OCI-LY3 (cell line): Measurements from ENCODE around the gene PGM2.

Experiments used
- H2AFZ ChIP-seq: fragments of 200-600, 300-600 bp; shearing (Covaris generic); 2 replicates; pipeline ENCODE4 v1.6.0; 2014; ENCODE audit warnings: antibody characterized with exemption, low read depth, low read length
- H3K27ac ChIP-seq: fragments of 200-600, 300-600 bp; sonication (generic); 2 replicates; pipeline ENCODE4 v1.5.1; 2014; ENCODE audit warnings: mild to moderate bottlenecking, low read length, moderate library complexity, mixed read lengths
- H3K27me3 ChIP-seq: fragments of 200-600, 300-600 bp; sonication (generic); 2 replicates; pipeline ENCODE4 v1.6.1; 2014; ENCODE audit warnings: low read depth, low read length, mixed read lengths
- H3K36me3 ChIP-seq: fragments of 200-600, 300-600 bp; sonication (generic); replicated peaks from 2 replicates; pipeline ENCODE3; 2014; ENCODE audit warnings: low read depth, low read length, mixed read lengths
- H3K4me1 ChIP-seq: fragments of 300-600, 200-600 bp; sonication (generic); 2 replicates; pipeline ENCODE4 v1.6.1; 2014; ENCODE audit warnings: low read length, mixed read lengths
- H3K4me2 ChIP-seq: fragments of 200-600, 300-600 bp; sonication (generic); 2 replicates; pipeline ENCODE4 v1.6.1; 2014; ENCODE audit warnings: low read length, mixed read lengths
- H3K4me3 ChIP-seq: fragments of 300-600, 200-600 bp; sonication (generic); 2 replicates; pipeline ENCODE4 v1.5.1; 2014; ENCODE audit warnings: antibody characterized with exemption, mild to moderate bottlenecking, low read length, moderate library complexity
- H3K79me2 ChIP-seq: fragments of 300-600, 200-600 bp; shearing (Covaris generic); 2 replicates; pipeline ENCODE4 v1.6.1; 2014; ENCODE audit warnings: mild to moderate bottlenecking, low read length, mixed read lengths
- H3K9ac ChIP-seq: fragments of 300-600, 200-600 bp; shearing (Covaris generic); 2 replicates; pipeline ENCODE4 v1.6.0; 2014; ENCODE audit warnings: mild to moderate bottlenecking, low read length, moderate library complexity
- H3K9me3 ChIP-seq: fragments of 200-600, 300-600 bp; shearing (Covaris generic); 2 replicates; pipeline ENCODE4 v1.6.1; 2014; ENCODE audit warnings: low read length, mixed read lengths; ENCODE audit not compliant: insufficient read depth
- H4K20me1 ChIP-seq: fragments of 200-600, 300-600 bp; sonication (generic); 2 replicates; pipeline ENCODE4 v1.6.1; 2016; ENCODE audit warnings: low read length, mixed read lengths; ENCODE audit not compliant: insufficient read depth
- CTCF ChIP-seq: fragments of 200-600, 300-600 bp; sonication (generic); IDR thresholded peaks from 2 replicates; pipeline ENCODE4 v1.5.1; 2014; ENCODE audit warnings: antibody characterized with exemption, low read length, low read depth
- EZH2phosphoT487 ChIP-seq: fragments of 200-600 bp; shearing (Covaris generic); IDR thresholded peaks from 2 replicates; pipeline ENCODE4 v1.6.1; 2018; ENCODE audit warnings: antibody characterized with exemption, mixed run types, low read depth

The PGM2 gene

DNA sequence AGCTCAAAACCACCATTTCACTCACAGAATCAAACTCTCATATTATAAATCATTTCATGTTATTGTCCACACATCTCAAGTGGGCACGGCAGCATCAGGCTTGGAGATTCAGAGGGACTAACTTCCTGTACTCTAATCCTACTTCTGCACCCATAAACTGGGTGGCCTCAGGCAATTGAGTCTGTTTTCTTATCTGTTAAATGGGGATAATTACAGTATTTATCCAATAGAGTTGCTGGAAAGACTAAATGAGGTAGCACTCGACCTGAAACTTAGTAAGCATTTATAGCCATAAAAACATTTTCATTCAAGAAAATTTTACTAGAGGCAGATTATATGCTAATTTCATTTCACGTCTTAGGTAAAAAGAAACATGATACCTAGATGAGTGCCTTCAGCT lies 77.4 kb downstream of the PGM2 start:
- Histone ChIP-seq H3K4me2 (no peak overlapping the region), H3K36me3 (peaks cover 5% of the 10 kb centered on the region), H2AFZ (no peak overlapping the region), H4K20me1 (0 out of 2 replicates have a peak, but pooled peaks cover 4% of the 10 kb centered on the region), H3K27ac (no peak overlapping the region), H3K4me3 (no peak overlapping the region), H3K9ac (no peak overlapping the region), H3K4me1 (no peaks in the 10 kb centered on the region), H3K79me2 (no peaks in the 10 kb centered on the region), H3K27me3 (no peaks in the 10 kb centered on the region), H3K9me3 (no peaks in the 10 kb centered on the region)
- no peak for TF ChIP-seq EZH2phosphoT487
- no peak for TF ChIP-seq CTCF

DNA sequence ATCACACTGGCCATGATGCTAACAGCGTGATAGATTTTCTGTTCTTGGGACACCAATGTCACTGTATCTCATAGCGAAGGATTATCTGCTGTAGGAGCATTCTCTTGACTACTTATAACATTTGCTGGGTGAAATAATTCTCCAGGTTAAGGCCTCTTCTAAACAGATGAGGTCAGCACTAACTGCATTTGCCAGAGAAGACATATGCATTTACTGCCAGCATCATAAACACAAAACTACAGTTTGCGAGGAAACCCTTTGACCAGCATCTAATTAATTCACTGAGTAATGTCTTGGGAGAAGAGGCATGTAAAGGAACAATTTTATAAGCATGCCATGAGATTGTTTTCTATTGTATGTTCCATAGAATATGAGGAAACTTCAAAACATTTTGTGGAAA lies 78.3 kb downstream of the PGM2 start:
- Histone ChIP-seq H3K36me3 (peaks cover 5% of the 10 kb centered on the region), H3K9ac (no peak overlapping the region), H3K4me1 (no peaks in the 10 kb centered on the region), H3K4me3 (no peak overlapping the region), H3K79me2 (no peaks in the 10 kb centered on the region), H3K9me3 (no peaks in the 10 kb centered on the region), H3K27ac (no peak overlapping the region), H3K27me3 (no peaks in the 10 kb centered on the region), H4K20me1 (0 out of 2 replicates have a peak, but pooled peaks cover 4% of the 10 kb centered on the region), H2AFZ (no peak overlapping the region), H3K4me2 (no peak overlapping the region)
- TF ChIP-seq CTCF (no peak), EZH2phosphoT487 (no peak)

- H3K4me1 ChIP-seq: no peaks in the 10 kb centered on the region
- no peak overlapping the region for H3K4me2 ChIP-seq
- no peaks in the 10 kb centered on the region for H3K9me3 ChIP-seq
- H3K9ac ChIP-seq: no peak overlapping the region
- no peaks in the 10 kb centered on the region for H3K79me2 ChIP-seq
- H3K27me3 ChIP-seq: no peaks in the 10 kb centered on the region
- TF ChIP-seq EZH2phosphoT487: no peak
- TF ChIP-seq CTCF: no peak
- H2AFZ ChIP-seq: no peak overlapping the region
- 0 out of 2 replicates have a peak, but pooled peaks cover 4% of the 10 kb centered on the region for H4K20me1 ChIP-seq
- peaks cover 5% of the 10 kb centered on the region for H3K36me3 ChIP-seq
- H3K4me3 ChIP-seq: no peak overlapping the region
- no peak overlapping the region for H3K27ac ChIP-seq
Measured at GRCh38 chr4:37905533-37906169, 79.2 kb downstream of the PGM2 start.

- Histone ChIP-seq H3K4me1 (no peaks in the 10 kb centered on the region), H3K27me3 (no peaks in the 10 kb centered on the region), H3K27ac (no peak overlapping the region), H4K20me1 (no peaks in the 10 kb centered on the region), H3K9ac (no peak overlapping the region), H2AFZ (no peak overlapping the region), H3K4me3 (no peak overlapping the region), H3K36me3 (no peaks in the 10 kb centered on the region), H3K9me3 (no peaks in the 10 kb centered on the region), H3K79me2 (no peaks in the 10 kb centered on the region; the same call in 1 of the 2 replicates), H3K4me2 (no peak overlapping the region)
- TF ChIP-seq EZH2phosphoT487 (no peak), CTCF (no peak)
Measured at GRCh38 chr4:37908488-37909331, 82.2 kb downstream of the PGM2 start.
